Activated T-helper 1 cell treated with anti-CD3 and anti-CD28 coated beads, Interleukin-12 subunit alpha, Interleukin-12 subunit beta, Interleukin-2, Interleukin-4 antibody, amounts not matched to agents 30 ng/mL and 10 ng/mL and 1 ng/mL, durations not matched to agents 14 hours and 24 hours and 36 hours (primary cell): ENCODE measurements around the gene SAMD4A. TPM values are rescaled to one million over a fixed set of nuclear protein-coding genes. Genes with fewer than 3 reads are reported as not detected.
A peak's percentile ranks its signal among the peaks of the same experiment; 100 is the strongest.
"Not testable (repeated sequence)": the region's sequence is repeated elsewhere in the genome, so short reads cannot be mapped to it uniquely, and the experiment has no call there.

Source experiments
- DNase-seq: peaks from one replicate; pipeline ENCODE4 v3.0.0; 2021; ENCODE audit warnings: low spot score
- H3K27ac Mint-ChIP-seq: one replicate; pipeline ENCODE4 v1.8.0; 2021; ENCODE audit warnings: mild to moderate bottlenecking, mixed read lengths
- H3K27me3 Mint-ChIP-seq: one replicate; pipeline ENCODE4 v1.8.0; 2022; ENCODE audit warnings: mild to moderate bottlenecking, moderate library complexity, mixed read lengths; ENCODE audit not compliant: insufficient read depth
- H3K36me3 Mint-ChIP-seq: one replicate; pipeline ENCODE4 v1.8.0; 2021; ENCODE audit warnings: low read depth, mixed read lengths
- H3K4me1 Mint-ChIP-seq: one replicate; pipeline ENCODE4 v1.8.0; 2021; ENCODE audit warnings: low read depth, mixed read lengths
- H3K4me3 Mint-ChIP-seq: one replicate; pipeline ENCODE4 v1.8.0; 2021; ENCODE audit warnings: mild to moderate bottlenecking, moderate library complexity, mixed read lengths
- H3K9me3 Mint-ChIP-seq: one replicate; pipeline ENCODE4 v1.8.0; 2021; ENCODE audit warnings: mixed read lengths
- intact Hi-C: fragments of 100-400 bp; cut with micrococcal nuclease; formaldehyde crosslinking; loops from one replicate; pipeline ENCODE4 v1.15.1; 2024
- total RNA-seq: library from RNA; stranded (reverse); gene quantifications from 2 replicates; pipeline ENCODE4 v1.2.3, GENCODE V29; 2022

The SAMD4A gene
- total RNA-seq, 1 donor from 2014 or later = 1.8 TPM

GRCh38 chr14:54617467-54617866, 50.5 kb downstream of the SAMD4A start:
- Mint-ChIP-seq H3K4me3 (no peak overlapping the region), H3K36me3 (peaks cover 5% of the 10 kb centered on the region), H3K27ac (no peak overlapping the region), H3K27me3 (peaks cover 19% of the 10 kb centered on the region), H3K9me3 (peaks cover 10% of the 10 kb centered on the region), H3K4me1 (peaks cover 4% of the 10 kb centered on the region)
- intact Hi-C loops = no loop called here
- no peak for DNase-seq

GRCh38 chr14:54621686-54622085, 54.8 kb downstream of the SAMD4A start:
- Mint-ChIP-seq H3K4me1 (peaks cover 12% of the 10 kb centered on the region), H3K36me3 (peaks cover 5% of the 10 kb centered on the region), H3K4me3 (no peak overlapping the region), H3K27me3 (peaks cover 3% of the 10 kb centered on the region), H3K9me3 (peaks cover 15% of the 10 kb centered on the region), H3K27ac (no peak overlapping the region)
- DNase-seq = no peak
- intact Hi-C loops = loop anchor here (1.0 kb wide), 2 partner anchors 56 to 109 kb away; no protein-coding TSS in a partner anchor

- DNase-seq = no peak
- Mint-ChIP-seq H3K36me3 (peaks cover 7% of the 10 kb centered on the region), H3K4me3 (no peak overlapping the region), H3K27ac (no peak overlapping the region), H3K27me3 (peaks cover 3% of the 10 kb centered on the region), H3K9me3 (peaks cover 15% of the 10 kb centered on the region), H3K4me1 (peaks cover 19% of the 10 kb centered on the region)
- intact Hi-C loops = loop anchor here (1.0 kb wide), 2 partner anchors 57 to 108 kb away; no protein-coding TSS in a partner anchor
These were observed 55.4 kb downstream of the SAMD4A start for GRCh38 chr14:54622192-54622958.

- Mint-ChIP-seq H3K4me1 (peaks cover 30% of the 10 kb centered on the region), H3K9me3 (peaks cover 15% of the 10 kb centered on the region), H3K4me3 (no peak overlapping the region), H3K27me3 (peaks cover 3% of the 10 kb centered on the region), H3K36me3 (peaks cover 7% of the 10 kb centered on the region), H3K27ac (no peak overlapping the region)
- no peak for DNase-seq
- intact Hi-C loops = no loop called here
These were observed 56.5 kb downstream of the SAMD4A start for GRCh38 chr14:54623279-54624004.

GRCh38 chr14:54624005-54624358, 57.1 kb downstream of the SAMD4A start:
- Mint-ChIP-seq H3K9me3 (peaks cover 15% of the 10 kb centered on the region), H3K4me1 (peaks cover 35% of the 10 kb centered on the region)
- H3K4me3 Mint-ChIP-seq, H3K36me3 Mint-ChIP-seq, H3K27ac Mint-ChIP-seq, intact Hi-C loops, DNase-seq, H3K27me3 Mint-ChIP-seq: not testable (repeated sequence)

GRCh38 chr14:54625112-54625511, 58.2 kb downstream of the SAMD4A start:
- Mint-ChIP-seq H3K9me3 (peaks cover 9% of the 10 kb centered on the region), H3K4me1 (peaks cover 43% of the 10 kb centered on the region), H3K27ac (no peak overlapping the region), H3K27me3 (no peaks in the 10 kb centered on the region), H3K36me3 (peaks cover 2% of the 10 kb centered on the region), H3K4me3 (no peak overlapping the region)
- DNase-seq = no peak
- intact Hi-C loops = loop anchor here (5.0 kb wide), 1 partner anchor 47 kb away; no protein-coding TSS in a partner anchor

GRCh38 chr14:54627219-54627539, 60.3 kb downstream of the SAMD4A start:
- Mint-ChIP-seq H3K9me3 (peaks cover 8% of the 10 kb centered on the region), H3K27ac (peak overlapping the region; percentile 49), H3K4me3 (peak overlapping the region; percentile 62), H3K4me1 (peaks cover 42% of the 10 kb centered on the region), H3K36me3 (peaks cover 2% of the 10 kb centered on the region), H3K27me3 (no peaks in the 10 kb centered on the region)
- intact Hi-C loops = loop anchor here (1.0 to 5.0 kb wide), 2 partner anchors 45 to 103 kb away; no protein-coding TSS in a partner anchor
- DNase-seq = no peak

GRCh38 chr14:54627540-54628363, 60.8 kb downstream of the SAMD4A start:
- intact Hi-C loops = loop anchor here (1.0 to 5.0 kb wide), 3 partner anchors 45 to 145 kb away; no protein-coding TSS in a partner anchor
- peak; percentile 36 for DNase-seq
- peaks cover 36% of the 10 kb centered on the region for H3K4me1 Mint-ChIP-seq
- H3K27me3 Mint-ChIP-seq = no peaks in the 10 kb centered on the region
- H3K9me3 Mint-ChIP-seq = peaks cover 12% of the 10 kb centered on the region
- H3K36me3 Mint-ChIP-seq = peaks cover 2% of the 10 kb centered on the region
- peak overlapping the region; percentile 62 for H3K4me3 Mint-ChIP-seq
- H3K27ac Mint-ChIP-seq = peak overlapping the region; percentile 49

- intact Hi-C loops = loop anchor here (2.0 to 5.0 kb wide), 2 partner anchors 43 to 144 kb away; no protein-coding TSS in a partner anchor
- peaks cover 32% of the 10 kb centered on the region for H3K4me1 Mint-ChIP-seq
- H3K36me3 Mint-ChIP-seq = peaks cover 2% of the 10 kb centered on the region
- H3K4me3 Mint-ChIP-seq = no peak overlapping the region
- peaks cover 7% of the 10 kb centered on the region for H3K9me3 Mint-ChIP-seq
- no peak for DNase-seq
- no peak overlapping the region for H3K27ac Mint-ChIP-seq
- H3K27me3 Mint-ChIP-seq = peaks cover 1% of the 10 kb centered on the region
These were observed 62.3 kb downstream of the SAMD4A start for GRCh38 chr14:54629183-54629582.

- Mint-ChIP-seq H3K27ac (no peak overlapping the region), H3K4me3 (no peak overlapping the region), H3K36me3 (peaks cover 2% of the 10 kb centered on the region), H3K4me1 (peaks cover 32% of the 10 kb centered on the region), H3K9me3 (peaks cover 7% of the 10 kb centered on the region), H3K27me3 (peaks cover 1% of the 10 kb centered on the region)
- intact Hi-C loops = loop anchor here (2.0 to 5.0 kb wide), 2 partner anchors 43 to 143 kb away; no protein-coding TSS in a partner anchor
- no peak for DNase-seq
These were observed 62.9 kb downstream of the SAMD4A start for GRCh38 chr14:54629635-54630360.

- intact Hi-C loops = no loop called here
- Mint-ChIP-seq H3K27ac (no peak overlapping the region), H3K27me3 (peaks cover 3% of the 10 kb centered on the region)
These were observed 64.1 kb downstream of the SAMD4A start for GRCh38 chr14:54631016-54631415.

GRCh38 chr14:54632452-54632851, 65.5 kb downstream of the SAMD4A start:
- Mint-ChIP-seq H3K36me3 (no peaks in the 10 kb centered on the region), H3K4me1 (peaks cover 24% of the 10 kb centered on the region), H3K4me3 (no peak overlapping the region), H3K27me3 (peaks cover 6% of the 10 kb centered on the region), H3K9me3 (peaks cover 7% of the 10 kb centered on the region), H3K27ac (no peak overlapping the region)
- intact Hi-C loops = no loop called here
- DNase-seq = no peak

More at GRCh38 chr14:54631016-54631415, 64.1 kb downstream of the SAMD4A start:
- H3K9me3 Mint-ChIP-seq = peaks cover 7% of the 10 kb centered on the region
- H3K4me1 Mint-ChIP-seq = peaks cover 32% of the 10 kb centered on the region
- H3K36me3 Mint-ChIP-seq = peaks cover 2% of the 10 kb centered on the region
- no peak overlapping the region for H3K4me3 Mint-ChIP-seq
- DNase-seq = no peak
